Astrocyte (in vitro differentiated cells and primary cell): ENCODE measurements around the gene DHRS3.

ENCODE experiments used
- CTCF ChIP-seq: IDR thresholded peaks from 2 replicates; pipeline ENCODE4 v1.5.1; 2011; ENCODE audit warnings: low read depth, mild to moderate bottlenecking, inconsistent platforms, low read length, moderate library complexity; ENCODE audit not compliant: insufficient read depth
- EZH2 ChIP-seq: IDR thresholded peaks from 2 replicates; pipeline ENCODE4 v1.6.1; 2012; ENCODE audit warnings: mild to moderate bottlenecking, low read length, inconsistent platforms; ENCODE audit not compliant: insufficient read depth

GRCh38 chr1:12588695-12589094 is 29.3 kb downstream of the DHRS3 start:
- TF ChIP-seq CTCF, result no peak
- TF ChIP-seq EZH2, result no peak
